GM23338 (cell line): ENCODE measurements around the gene AFF2.

Experiments
- EZH2 ChIP-seq: fragments of 200-600 bp; sonication (generic); IDR thresholded peaks from one replicate; pipeline ENCODE4 v1.8.0; 2017; ENCODE audit warnings: antibody characterized with exemption, mild to moderate bottlenecking, low read depth; ENCODE audit not compliant: unreplicated experiment
- POLR2AphosphoS5 ChIP-seq: IDR thresholded peaks from 2 replicates; pipeline ENCODE4 v1.6.1; 2016; ENCODE audit warnings: antibody characterized with exemption, low read depth
- TF ChIP-seq, protein P1 (sequence below), 2 experiments: fragments of 200-600 bp in 1 of 2; sonication (generic) in 1 of 2; conservative IDR thresholded peaks; 2 replicates each; pipeline versions ENCODE4 v1.5.1 to v1.6.1; 2016 to 2017; ENCODE audit warnings: antibody characterized with exemption in 2 of 2, low read depth in 2 of 2, mild to moderate bottlenecking in 2 of 2, moderate library complexity in 1 of 2
- TF ChIP-seq, protein P2 (sequence below): IDR thresholded peaks from one replicate; pipeline ENCODE4 v1.6.1; 2018; ENCODE audit warnings: antibody characterized with exemption; ENCODE audit not compliant: unreplicated experiment

DNA sequence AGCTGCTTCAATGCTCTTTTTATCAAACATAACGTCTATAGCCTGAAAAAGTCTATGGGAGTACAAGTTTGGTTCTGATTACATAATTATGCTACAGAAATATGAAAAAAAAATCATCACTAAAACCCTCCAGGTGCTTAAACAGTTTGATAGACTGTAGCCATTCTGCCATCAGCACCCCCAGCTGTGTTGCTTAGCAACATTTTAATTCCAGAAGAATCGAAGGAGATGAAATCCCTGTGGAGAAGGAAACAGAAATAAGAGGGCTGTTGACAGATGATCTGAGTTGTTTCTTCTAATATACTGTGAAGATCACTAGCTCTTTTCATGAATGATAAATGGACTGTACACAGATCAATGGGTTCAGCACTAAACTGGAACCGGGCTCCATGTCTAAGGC is 402.8 kb downstream of the AFF2 start:
- no peak for TF ChIP-seq POLR2AphosphoS5
- TF ChIP-seq EZH2, result no peak
- TF ChIP-seq, protein P1, sequence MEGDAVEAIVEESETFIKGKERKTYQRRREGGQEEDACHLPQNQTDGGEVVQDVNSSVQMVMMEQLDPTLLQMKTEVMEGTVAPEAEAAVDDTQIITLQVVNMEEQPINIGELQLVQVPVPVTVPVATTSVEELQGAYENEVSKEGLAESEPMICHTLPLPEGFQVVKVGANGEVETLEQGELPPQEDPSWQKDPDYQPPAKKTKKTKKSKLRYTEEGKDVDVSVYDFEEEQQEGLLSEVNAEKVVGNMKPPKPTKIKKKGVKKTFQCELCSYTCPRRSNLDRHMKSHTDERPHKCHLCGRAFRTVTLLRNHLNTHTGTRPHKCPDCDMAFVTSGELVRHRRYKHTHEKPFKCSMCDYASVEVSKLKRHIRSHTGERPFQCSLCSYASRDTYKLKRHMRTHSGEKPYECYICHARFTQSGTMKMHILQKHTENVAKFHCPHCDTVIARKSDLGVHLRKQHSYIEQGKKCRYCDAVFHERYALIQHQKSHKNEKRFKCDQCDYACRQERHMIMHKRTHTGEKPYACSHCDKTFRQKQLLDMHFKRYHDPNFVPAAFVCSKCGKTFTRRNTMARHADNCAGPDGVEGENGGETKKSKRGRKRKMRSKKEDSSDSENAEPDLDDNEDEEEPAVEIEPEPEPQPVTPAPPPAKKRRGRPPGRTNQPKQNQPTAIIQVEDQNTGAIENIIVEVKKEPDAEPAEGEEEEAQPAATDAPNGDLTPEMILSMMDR (conservative IDR thresholded peaks at IDR 0.05; ENCODE audit: low read depth in 2 of 2), result no peak
- TF ChIP-seq, protein P2, sequence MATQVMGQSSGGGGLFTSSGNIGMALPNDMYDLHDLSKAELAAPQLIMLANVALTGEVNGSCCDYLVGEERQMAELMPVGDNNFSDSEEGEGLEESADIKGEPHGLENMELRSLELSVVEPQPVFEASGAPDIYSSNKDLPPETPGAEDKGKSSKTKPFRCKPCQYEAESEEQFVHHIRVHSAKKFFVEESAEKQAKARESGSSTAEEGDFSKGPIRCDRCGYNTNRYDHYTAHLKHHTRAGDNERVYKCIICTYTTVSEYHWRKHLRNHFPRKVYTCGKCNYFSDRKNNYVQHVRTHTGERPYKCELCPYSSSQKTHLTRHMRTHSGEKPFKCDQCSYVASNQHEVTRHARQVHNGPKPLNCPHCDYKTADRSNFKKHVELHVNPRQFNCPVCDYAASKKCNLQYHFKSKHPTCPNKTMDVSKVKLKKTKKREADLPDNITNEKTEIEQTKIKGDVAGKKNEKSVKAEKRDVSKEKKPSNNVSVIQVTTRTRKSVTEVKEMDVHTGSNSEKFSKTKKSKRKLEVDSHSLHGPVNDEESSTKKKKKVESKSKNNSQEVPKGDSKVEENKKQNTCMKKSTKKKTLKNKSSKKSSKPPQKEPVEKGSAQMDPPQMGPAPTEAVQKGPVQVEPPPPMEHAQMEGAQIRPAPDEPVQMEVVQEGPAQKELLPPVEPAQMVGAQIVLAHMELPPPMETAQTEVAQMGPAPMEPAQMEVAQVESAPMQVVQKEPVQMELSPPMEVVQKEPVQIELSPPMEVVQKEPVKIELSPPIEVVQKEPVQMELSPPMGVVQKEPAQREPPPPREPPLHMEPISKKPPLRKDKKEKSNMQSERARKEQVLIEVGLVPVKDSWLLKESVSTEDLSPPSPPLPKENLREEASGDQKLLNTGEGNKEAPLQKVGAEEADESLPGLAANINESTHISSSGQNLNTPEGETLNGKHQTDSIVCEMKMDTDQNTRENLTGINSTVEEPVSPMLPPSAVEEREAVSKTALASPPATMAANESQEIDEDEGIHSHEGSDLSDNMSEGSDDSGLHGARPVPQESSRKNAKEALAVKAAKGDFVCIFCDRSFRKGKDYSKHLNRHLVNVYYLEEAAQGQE, result no peak
